ENCODE results near the gene RAD21L1.
"Not testable (repeated sequence)": the region's sequence is repeated elsewhere in the genome, so short reads cannot be mapped to it uniquely, and the experiment has no call there.

The RAD21L1 gene

GRCh38 chr20:1199212-1199873 is 26.5 kb upstream of the RAD21L1 start:
- DNase-seq (ENCODE audit: low read depth in 4 of 4, low spot score in 1 of 4): no peak

GRCh38 chr20:1199964-1200363 is 25.9 kb upstream of the RAD21L1 start:
- DNase-seq (ENCODE audit: low read depth in 4 of 4, low spot score in 1 of 4): no peak

- no peak for DNase-seq (ENCODE audit: low read depth in 4 of 4, low spot score in 1 of 4)
Observed at GRCh38 chr20:1202762-1203504, 22.9 kb upstream of the RAD21L1 start, which contains the start of gene C20orf202. Gene C20orf202 (plus strand): TSS chr20:1203454. CDS start chr20:1203586, 132 bp downstream.

- no peak for DNase-seq (ENCODE audit: low read depth in 4 of 4, low spot score in 1 of 4)
Observed at GRCh38 chr20:1203630-1204029, 22.2 kb upstream of the RAD21L1 start.

GRCh38 chr20:1204113-1204512 is 21.7 kb upstream of the RAD21L1 start:
- no peak for DNase-seq (ENCODE audit: low read depth in 4 of 4, low spot score in 1 of 4)

GRCh38 chr20:1204576-1204975 is 21.3 kb upstream of the RAD21L1 start:
- no peak for DNase-seq (ENCODE audit: low read depth in 4 of 4, low spot score in 1 of 4)

- no peak for DNase-seq (ENCODE audit: low read depth in 4 of 4, low spot score in 1 of 4)
Observed at GRCh38 chr20:1205802-1206201, 20.0 kb upstream of the RAD21L1 start.

- DNase-seq (ENCODE audit: low read depth in 4 of 4, low spot score in 1 of 4): no peak
Observed at GRCh38 chr20:1206366-1207148, 19.3 kb upstream of the RAD21L1 start.

- DNase-seq (ENCODE audit: low read depth in 4 of 4, low spot score in 1 of 4): no peak
Observed at GRCh38 chr20:1207293-1207878, 18.5 kb upstream of the RAD21L1 start.

GRCh38 chr20:1209447-1210387 is 16.1 kb upstream of the RAD21L1 start:
- no peak for DNase-seq (ENCODE audit: low read depth in 4 of 4, low spot score in 1 of 4)

- no peak for DNase-seq (ENCODE audit: low read depth in 4 of 4, low spot score in 1 of 4)
Observed at GRCh38 chr20:1210501-1210900, 15.3 kb upstream of the RAD21L1 start.

- DNase-seq (ENCODE audit: low read depth in 4 of 4, low spot score in 1 of 4): no peak
Observed at GRCh38 chr20:1212023-1212422, 13.8 kb upstream of the RAD21L1 start.

- peak in 3 of 4 experiments; percentile 38 to 56 (median 51) for DNase-seq (ENCODE audit: low read depth in 4 of 4, low spot score in 1 of 4)
Observed at GRCh38 chr20:1212607-1213396, 13.0 kb upstream of the RAD21L1 start.

GRCh38 chr20:1214838-1215261 is 11.0 kb upstream of the RAD21L1 start:
- no peak for DNase-seq (ENCODE audit: low read depth in 4 of 4, low spot score in 1 of 4)

- DNase-seq (ENCODE audit: low read depth in 4 of 4, low spot score in 1 of 4): peak in 2 of 4 experiments; percentile 25 to 57
Observed at GRCh38 chr20:1215386-1216170, 10.3 kb upstream of the RAD21L1 start.

GRCh38 chr20:1216527-1217427 is 9.1 kb upstream of the RAD21L1 start:
- DNase-seq (ENCODE audit: low read depth in 4 of 4, low spot score in 1 of 4): not testable (repeated sequence)

- not testable (repeated sequence) for DNase-seq (ENCODE audit: low read depth in 4 of 4, low spot score in 1 of 4)
Observed at GRCh38 chr20:1222750-1223149, 3.1 kb upstream of the RAD21L1 start.
